Measurements from ENCODE around the gene SCUBE3. TPM values are rescaled to one million over a fixed set of nuclear protein-coding genes. Genes with fewer than 3 reads are reported as not detected.

Gene SCUBE3
- total RNA-seq, 1 experiment from 2014 or later: 0.05 TPM

DNA sequence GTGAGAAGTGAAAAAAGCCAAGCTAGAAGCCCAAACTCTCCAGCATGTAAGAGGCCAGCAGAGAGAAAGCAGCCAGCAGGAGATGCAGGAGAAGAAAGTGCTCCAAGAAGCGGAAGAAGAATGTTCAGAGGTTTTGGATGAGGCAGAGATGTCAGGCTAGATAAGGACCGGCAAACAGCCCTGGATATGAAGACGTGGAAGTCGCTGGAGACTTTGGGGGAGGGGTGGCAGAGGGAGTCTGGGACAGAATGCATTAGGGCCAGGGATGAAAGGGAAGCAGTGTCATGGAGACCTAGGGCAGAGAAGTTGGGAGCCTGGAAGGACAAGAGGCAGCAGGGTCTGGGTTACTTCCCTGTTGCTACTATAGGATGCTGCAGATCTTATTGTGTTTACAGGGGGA is 5.3 kb upstream of the SCUBE3 start:
- Histone ChIP-seq H4K20me1 (ENCODE audit: insufficient read depth) (no peaks in the 10 kb centered on the region), H3K9me3 (ENCODE audit: control insufficient read depth in 1 of 2, insufficient read depth in 1 of 2, low read depth in 1 of 2, low read length in 2 of 2) (no peaks in the 10 kb centered on the region), H3K4me3 (replicated peaks in 1 of 2; ENCODE audit: low read depth in 1 of 2, low read length in 2 of 2) (no peak overlapping the region), H3K9ac (ENCODE audit: low read length) (no peak overlapping the region), H3K27ac (ENCODE audit: low read depth, low read length) (no peak overlapping the region), H3K4me1 (ENCODE audit: control insufficient read depth in 1 of 2, insufficient read depth in 2 of 2, low read length in 2 of 2) (peaks cover 0 to 3% of the 10 kb centered on the region in 2 experiments; a peak in 1 of 4 replicates), H3K9me2 (ENCODE audit: insufficient read depth) (no peaks in the 10 kb centered on the region), H3K79me2 (ENCODE audit: insufficient read depth, low read length) (no peaks in the 10 kb centered on the region), H3K36me3 (ENCODE audit: control insufficient read depth in 1 of 2, insufficient read depth in 2 of 2, low read length in 2 of 2) (no peaks in the 10 kb centered on the region), H2AFZ (ENCODE audit: low read depth, low read length, poor library complexity, severe bottlenecking) (no peak overlapping the region), H3K4me2 (ENCODE audit: low read length) (no peak overlapping the region), H3K27me3 (ENCODE audit: insufficient read depth, low read length) (peaks cover 31% of the 10 kb centered on the region; the same call in 1 of the 2 replicates)
- CTCF ChIA-PET: interaction anchor here (0.5 kb wide), 1 partner anchor 314 kb away, joined by 3 read pairs; no protein-coding TSS in a partner anchor
- ATAC-seq (no peak), DNase-seq (ENCODE audit: low read depth, low spot score) (no peak)
- intact Hi-C loops (cut with micrococcal nuclease): no loop called here
- RAD21 ChIA-PET (ENCODE audit: low non-redundant PET in 1 of 2, low total read pairs in 2 of 2, uncharacterized antibody in 2 of 2, unreplicated experiment in 2 of 2): no interaction called here
- TF ChIP-seq, protein P1, sequence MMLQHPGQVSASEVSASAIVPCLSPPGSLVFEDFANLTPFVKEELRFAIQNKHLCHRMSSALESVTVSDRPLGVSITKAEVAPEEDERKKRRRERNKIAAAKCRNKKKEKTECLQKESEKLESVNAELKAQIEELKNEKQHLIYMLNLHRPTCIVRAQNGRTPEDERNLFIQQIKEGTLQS (IDR thresholded peaks at IDR 0.05): no peak
- TF ChIP-seq EZH2 (IDR thresholded peaks at IDR 0.05): no peak
- no peak for TF ChIP-seq ZFX (IDR thresholded peaks at IDR 0.05)
- no peak for TF ChIP-seq EGR1 (IDR thresholded peaks at IDR 0.05; ENCODE audit: low read depth)
- no peak for TF ChIP-seq EZH2phosphoT487 (IDR thresholded peaks at IDR 0.05; ENCODE audit: borderline replicate concordance)
- TF ChIP-seq JUND (IDR thresholded peaks at IDR 0.05): no peak
- no peak for TF ChIP-seq YY1 (IDR thresholded peaks at IDR 0.05; ENCODE audit: extremely low read depth, insufficient replicate concordance, low read depth, low read length)
- no peak for TF ChIP-seq POLR2AphosphoS5 (IDR thresholded peaks at IDR 0.05; ENCODE audit: low read depth, low read length)
- no peak for TF ChIP-seq SP1 (IDR thresholded peaks at IDR 0.05; ENCODE audit: low read depth)
- TF ChIP-seq, protein P2, sequence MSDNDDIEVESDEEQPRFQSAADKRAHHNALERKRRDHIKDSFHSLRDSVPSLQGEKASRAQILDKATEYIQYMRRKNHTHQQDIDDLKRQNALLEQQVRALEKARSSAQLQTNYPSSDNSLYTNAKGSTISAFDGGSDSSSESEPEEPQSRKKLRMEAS (IDR thresholded peaks at IDR 0.05): no peak
- TF ChIP-seq ZNF274 (IDR thresholded peaks at IDR 0.05; ENCODE audit: low read depth, low read length): no peak
- no peak for TF ChIP-seq CEBPB (IDR thresholded peaks at IDR 0.05; ENCODE audit: low read depth)
- no peak for TF ChIP-seq RAD21 (IDR thresholded peaks at IDR 0.05; ENCODE audit: low read depth)
- TF ChIP-seq CTCF (IDR thresholded peaks at IDR 0.05 in 2 of 3, conservative IDR thresholded peaks at IDR 0.05 in 1 of 3; ENCODE audit: borderline replicate concordance in 1 of 3, insufficient read depth in 1 of 3, low read depth in 2 of 3, low read length in 2 of 3): no peak
- TF ChIP-seq POLR2A (IDR thresholded peaks at IDR 0.05; ENCODE audit: borderline replicate concordance, extremely low read depth, insufficient read depth, insufficient read length): no peak
- no peak for TF ChIP-seq ZBTB33 (IDR thresholded peaks at IDR 0.05; ENCODE audit: extremely low read depth, insufficient replicate concordance, low read length)
- TF ChIP-seq SRF (IDR thresholded peaks at IDR 0.05; ENCODE audit: low read depth): no peak
- no peak for TF ChIP-seq REST (IDR thresholded peaks at IDR 0.05; ENCODE audit: low read depth)
- POLR2A ChIA-PET: no interaction called here
- BruUV-seq (replicated peaks): no TSS peak

Measured in HCT116 (cell line).